DOHH2 (cell line): Measurements from ENCODE around the gene TMEM181.

Experiments used
- H3F3A ChIP-seq: fragments of 200-600 bp; sonication (generic), shearing (Covaris generic); 2 replicates; pipeline ENCODE4 v1.6.0; 2016; ENCODE audit warnings: antibody characterized with exemption, mild to moderate bottlenecking; ENCODE audit not compliant: control insufficient read depth, insufficient read depth
- H3K27ac ChIP-seq: fragments of 200-600 bp; sonication (generic); 2 replicates; pipeline ENCODE4 v1.5.1; 2014; ENCODE audit warnings: low read depth, mild to moderate bottlenecking, low read length, moderate library complexity
- H3K27me3 ChIP-seq: fragments of 200-600 bp; sonication (generic); 2 replicates; pipeline ENCODE4 v1.6.1; 2014; ENCODE audit warnings: mild to moderate bottlenecking, low read length, mixed read lengths; ENCODE audit not compliant: control insufficient read depth
- H3K36me3 ChIP-seq: fragments of 200-600 bp; sonication (generic); 2 replicates; pipeline ENCODE4 v1.6.1; 2014; ENCODE audit warnings: mild to moderate bottlenecking, low read length, moderate library complexity, mixed read lengths; ENCODE audit not compliant: control insufficient read depth
- H3K4me1 ChIP-seq: fragments of 200-600 bp; sonication (generic); 2 replicates; pipeline ENCODE4 v1.6.1; 2014; ENCODE audit warnings: mild to moderate bottlenecking, low read length, mixed read lengths; ENCODE audit not compliant: control insufficient read depth
- H3K4me2 ChIP-seq: fragments of 200-600 bp; sonication (generic); 2 replicates; pipeline ENCODE4 v1.6.0; 2014; ENCODE audit warnings: mild to moderate bottlenecking, low read length, moderate library complexity
- H3K4me3 ChIP-seq: fragments of 200-600 bp; sonication (generic); 2 replicates; pipeline ENCODE4 v1.5.1; 2014; ENCODE audit warnings: mild to moderate bottlenecking, low read length, mixed read lengths
- H3K79me2 ChIP-seq: fragments of 200-600 bp; sonication (generic); 2 replicates; pipeline ENCODE4 v1.6.1; 2014; ENCODE audit warnings: mild to moderate bottlenecking, low read length, mixed read lengths; ENCODE audit not compliant: control insufficient read depth
- H3K9me2 ChIP-seq: fragments of 200-600 bp; sonication (generic); replicated peaks from 2 replicates; pipeline ENCODE4 v1.6.1; 2014; ENCODE audit warnings: mild to moderate bottlenecking, low read length, mixed read lengths; ENCODE audit not compliant: control insufficient read depth
- H3K9me3 ChIP-seq: fragments of 200-600 bp; sonication (generic); 2 replicates; pipeline ENCODE4 v1.6.1; 2014; ENCODE audit warnings: antibody characterized with exemption, low read length, mixed read lengths; ENCODE audit not compliant: control insufficient read depth, insufficient read depth
- H4K20me1 ChIP-seq: fragments of 200-600 bp; sonication (generic); 2 replicates; pipeline ENCODE4 v1.6.0; 2014; ENCODE audit warnings: low read depth, mild to moderate bottlenecking, antibody characterized with exemption, low read length, moderate library complexity; ENCODE audit not compliant: control insufficient read depth, insufficient read depth
- EZH2phosphoT487 ChIP-seq: fragments of 200-600 bp; sonication (generic); IDR thresholded peaks from 2 replicates; pipeline ENCODE4 v1.6.1; 2017; ENCODE audit warnings: borderline replicate concordance, mild to moderate bottlenecking, antibody characterized with exemption, low read length, moderate library complexity, mixed read lengths
- TF ChIP-seq, protein P1 (sequence below): fragments of 200-600 bp; sonication (generic); IDR thresholded peaks from one replicate; pipeline ENCODE4 v1.5.1; 2014; ENCODE audit warnings: antibody characterized with exemption, mild to moderate bottlenecking, low read depth, low read length; ENCODE audit not compliant: poor library complexity, severe bottlenecking

Gene TMEM181

DNA sequence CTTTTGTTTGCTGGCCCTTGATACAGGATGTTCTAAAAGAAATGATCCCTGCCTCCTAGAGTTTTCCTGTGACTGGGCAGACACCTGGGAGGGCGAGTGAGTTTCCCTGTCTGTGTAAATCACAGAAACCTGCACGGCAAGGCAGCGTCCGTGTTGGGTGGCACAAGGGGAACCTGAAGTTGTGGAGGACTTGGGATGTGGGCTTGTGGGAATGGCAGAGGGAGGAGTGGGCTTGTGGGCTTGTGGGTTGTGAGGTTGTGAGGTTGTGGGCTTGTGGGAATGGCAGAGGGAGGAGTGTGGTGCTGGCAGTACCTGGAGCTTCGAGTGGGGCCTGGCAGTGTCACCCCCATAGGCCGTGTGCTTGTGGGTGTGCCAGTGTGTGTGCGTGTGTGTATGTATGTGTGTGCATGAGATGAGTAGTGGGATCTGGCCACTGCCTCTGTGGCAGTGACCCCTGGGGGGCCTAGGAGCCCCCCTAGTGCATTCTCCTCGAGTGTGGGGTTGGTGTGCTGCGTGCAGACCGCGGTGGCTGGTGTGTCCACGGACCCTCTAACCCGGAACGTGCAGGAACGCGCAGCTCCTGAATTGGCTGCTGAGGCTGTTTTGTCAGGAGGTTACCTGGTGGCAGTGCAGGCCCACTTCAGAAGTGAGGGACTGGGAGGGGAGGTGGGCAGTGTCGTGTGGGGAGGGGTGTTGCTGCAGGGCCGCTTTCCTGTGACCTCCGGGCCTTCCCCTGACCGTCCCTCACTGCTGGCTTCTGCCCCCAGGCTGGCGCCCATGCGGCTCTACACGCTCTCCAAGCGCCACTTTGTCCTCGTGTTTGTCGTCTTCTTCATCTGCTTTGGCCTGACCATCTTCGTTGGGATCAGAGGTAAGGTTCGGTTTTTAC lies 13.0 kb downstream of the TMEM181 start:
- H3K79me2 ChIP-seq: peaks cover 21% of the 10 kb centered on the region

DNA sequence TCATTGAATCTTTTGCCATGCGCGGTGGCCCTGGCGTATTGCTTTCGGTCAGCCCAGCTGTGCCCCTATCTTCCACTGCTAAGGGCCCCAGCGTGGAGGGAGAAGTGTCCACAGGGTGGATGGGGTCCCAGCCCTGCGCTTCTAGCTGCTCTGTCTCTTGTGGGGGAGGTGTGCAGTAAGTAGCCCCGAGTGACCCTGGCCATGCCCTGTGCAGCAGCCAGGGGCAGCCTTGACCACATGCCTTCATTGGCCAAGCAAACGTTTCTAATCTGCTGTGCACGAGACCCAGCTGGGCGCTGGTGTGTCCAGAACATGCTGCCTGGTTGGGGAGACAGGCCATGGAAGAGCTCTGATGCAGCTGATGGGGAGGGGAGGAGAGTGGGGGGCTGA lies 13.6 kb downstream of the TMEM181 start:
- Histone ChIP-seq H3K27ac (no peak overlapping the region), H3F3A (no peaks in the 10 kb centered on the region; the same call in 1 of the 2 replicates), H4K20me1 (no peaks in the 10 kb centered on the region), H3K79me2 (peaks cover 15% of the 10 kb centered on the region), H3K4me1 (no peaks in the 10 kb centered on the region), H3K36me3 (peaks cover 11% of the 10 kb centered on the region; the same call in 1 of the 2 replicates), H3K9me3 (no peaks in the 10 kb centered on the region), H3K27me3 (no peaks in the 10 kb centered on the region), H3K4me2 (no peak overlapping the region), H3K4me3 (no peak overlapping the region), H3K9me2 (no peaks in the 10 kb centered on the region)
- no peak for TF ChIP-seq EZH2phosphoT487
- TF ChIP-seq, protein P1, sequence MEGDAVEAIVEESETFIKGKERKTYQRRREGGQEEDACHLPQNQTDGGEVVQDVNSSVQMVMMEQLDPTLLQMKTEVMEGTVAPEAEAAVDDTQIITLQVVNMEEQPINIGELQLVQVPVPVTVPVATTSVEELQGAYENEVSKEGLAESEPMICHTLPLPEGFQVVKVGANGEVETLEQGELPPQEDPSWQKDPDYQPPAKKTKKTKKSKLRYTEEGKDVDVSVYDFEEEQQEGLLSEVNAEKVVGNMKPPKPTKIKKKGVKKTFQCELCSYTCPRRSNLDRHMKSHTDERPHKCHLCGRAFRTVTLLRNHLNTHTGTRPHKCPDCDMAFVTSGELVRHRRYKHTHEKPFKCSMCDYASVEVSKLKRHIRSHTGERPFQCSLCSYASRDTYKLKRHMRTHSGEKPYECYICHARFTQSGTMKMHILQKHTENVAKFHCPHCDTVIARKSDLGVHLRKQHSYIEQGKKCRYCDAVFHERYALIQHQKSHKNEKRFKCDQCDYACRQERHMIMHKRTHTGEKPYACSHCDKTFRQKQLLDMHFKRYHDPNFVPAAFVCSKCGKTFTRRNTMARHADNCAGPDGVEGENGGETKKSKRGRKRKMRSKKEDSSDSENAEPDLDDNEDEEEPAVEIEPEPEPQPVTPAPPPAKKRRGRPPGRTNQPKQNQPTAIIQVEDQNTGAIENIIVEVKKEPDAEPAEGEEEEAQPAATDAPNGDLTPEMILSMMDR: no peak

More for the DNA sequence above, 13.0 kb downstream of the TMEM181 start:
- Histone ChIP-seq H3K9me2 (no peaks in the 10 kb centered on the region), H3K27ac (no peak overlapping the region), H4K20me1 (0 out of 2 replicates have a peak, but pooled peaks cover under 1% of the 10 kb centered on the region), H3K27me3 (no peaks in the 10 kb centered on the region), H3K36me3 (peaks cover 11% of the 10 kb centered on the region; the same call in 1 of the 2 replicates), H3K4me1 (no peaks in the 10 kb centered on the region), H3K9me3 (no peaks in the 10 kb centered on the region), H3K4me2 (no peak overlapping the region), H3F3A (no peaks in the 10 kb centered on the region), H3K4me3 (no peak overlapping the region)
- TF ChIP-seq EZH2phosphoT487: no peak
- TF ChIP-seq, protein P1: no peak

DNA sequence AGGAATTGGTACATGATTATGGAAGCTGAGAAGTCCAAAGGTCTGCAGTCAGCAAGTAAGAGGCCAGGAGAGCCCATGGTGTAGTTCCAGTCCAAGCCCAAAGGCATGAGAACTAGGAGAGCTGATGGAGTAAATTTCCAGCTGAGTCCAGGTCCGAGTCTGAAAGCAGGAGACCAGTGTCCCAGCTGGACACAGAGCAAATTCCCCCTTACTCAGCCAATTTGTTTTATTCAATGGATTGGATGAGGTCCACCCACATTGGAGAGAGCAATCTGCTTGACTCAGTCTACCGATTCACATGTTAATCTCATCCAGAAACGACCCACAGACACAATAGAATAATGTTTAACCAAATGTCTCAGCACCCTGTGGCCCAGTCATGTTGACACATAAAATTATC lies 14.9 kb downstream of the TMEM181 start:
- Histone ChIP-seq H3K27ac (no peak overlapping the region), H3K27me3 (no peaks in the 10 kb centered on the region), H3F3A (no peaks in the 10 kb centered on the region; the same call in 1 of the 2 replicates), H3K9me2 (no peaks in the 10 kb centered on the region), H3K4me2 (no peak overlapping the region), H3K9me3 (no peaks in the 10 kb centered on the region), H3K79me2 (peaks cover 8% of the 10 kb centered on the region; the same call in 1 of the 2 replicates), H4K20me1 (no peaks in the 10 kb centered on the region), H3K4me3 (no peak overlapping the region), H3K36me3 (peaks cover 11% of the 10 kb centered on the region; the same call in 1 of the 2 replicates), H3K4me1 (no peaks in the 10 kb centered on the region)
- no peak for TF ChIP-seq EZH2phosphoT487
- TF ChIP-seq, protein P1: no peak
